ENCODE results near the gene ZNF662.
A peak's percentile ranks its signal among the peaks of the same experiment; 100 is the strongest.

The ZNF662 gene

GRCh38 chr3:42957573-42957972 lies 51.6 kb downstream of the ZNF662 start:
- H3K4me1 ChIP-seq (ENCODE audit: control insufficient read depth, insufficient read depth, low read depth, low read length) = no peaks in the 10 kb centered on the region
- H3K36me3 ChIP-seq (ENCODE audit: control insufficient read depth in 1 of 2, insufficient read depth in 2 of 2, low read depth in 1 of 2, low read length in 2 of 2) = no peaks in the 10 kb centered on the region
- DNase-seq = no peak
- WGBS = no CpG with 5 or more reads among the region's 3 CpGs
- H3K9ac ChIP-seq (ENCODE audit: low read length) = no peak overlapping the region
- H2BK5ac ChIP-seq (ENCODE audit: low read depth, low read length, poor library complexity, severe bottlenecking) = no peak overlapping the region
- H3K9me3 ChIP-seq (ENCODE audit: control insufficient read depth, low read length) = no peaks in the 10 kb centered on the region
- H4K91ac ChIP-seq (ENCODE audit: low read length) = no peak overlapping the region
- H3K4me2 ChIP-seq (ENCODE audit: low read length, poor library complexity, severe bottlenecking) = no peak overlapping the region
- no peak overlapping the region for H3K4me3 ChIP-seq (ENCODE audit: insufficient read depth in 1 of 2, low read depth in 1 of 2, low read length in 2 of 2)
- H3K18ac ChIP-seq (ENCODE audit: low read depth in 1 of 2, low read length in 2 of 2) = no peak overlapping the region
- H4K8ac ChIP-seq (ENCODE audit: low read length) = no peak overlapping the region
- no peak overlapping the region for H2BK120ac ChIP-seq (ENCODE audit: low read depth, low read length)
- no peak overlapping the region for H2AK5ac ChIP-seq (ENCODE audit: low read length, severe bottlenecking)
- no peaks in the 10 kb centered on the region for H3K27me3 ChIP-seq (ENCODE audit: control insufficient read depth in 1 of 2, insufficient read depth in 1 of 2, low read length in 2 of 2)
- no peak overlapping the region for H3K27ac ChIP-seq (ENCODE audit: low read length, poor library complexity, severe bottlenecking)
- no peaks in the 10 kb centered on the region for H3K79me1 ChIP-seq (replicated peaks; ENCODE audit: low read length, poor library complexity, severe bottlenecking)
- no peak overlapping the region for H3K23ac ChIP-seq (ENCODE audit: low read length in 2 of 2)
- H2AFZ ChIP-seq (ENCODE audit: low read depth, low read length) = no peak overlapping the region
- H2BK12ac ChIP-seq (ENCODE audit: low read length in 2 of 2) = no peak overlapping the region
- H3K4ac ChIP-seq (ENCODE audit: low read depth in 1 of 2, low read length in 2 of 2) = no peak overlapping the region
- no peak overlapping the region for H3K14ac ChIP-seq (ENCODE audit: low read length in 2 of 2)
- H2BK15ac ChIP-seq (ENCODE audit: low read depth, poor library complexity, severe bottlenecking) = no peak overlapping the region

GRCh38 chr3:42960282-42960681 lies 54.3 kb downstream of the ZNF662 start:
- no peak overlapping the region for H3K4me3 ChIP-seq (ENCODE audit: insufficient read depth in 1 of 2, low read depth in 1 of 2, low read length in 2 of 2)
- no peaks in the 10 kb centered on the region for H3K4me1 ChIP-seq (ENCODE audit: control insufficient read depth, insufficient read depth, low read depth, low read length)
- no peak overlapping the region for H3K4ac ChIP-seq (ENCODE audit: low read depth in 1 of 2, low read length in 2 of 2)
- no peak overlapping the region for H3K14ac ChIP-seq (ENCODE audit: low read length in 2 of 2)
- H3K23ac ChIP-seq (ENCODE audit: low read length in 2 of 2) = no peak overlapping the region
- no peak overlapping the region for H2BK15ac ChIP-seq (ENCODE audit: low read depth, poor library complexity, severe bottlenecking)
- WGBS = 57% methylated on average over 5 of the region's 5 CpGs
- no peak overlapping the region for H3K27ac ChIP-seq (ENCODE audit: low read length, poor library complexity, severe bottlenecking)
- H3K27me3 ChIP-seq (ENCODE audit: control insufficient read depth in 1 of 2, insufficient read depth in 1 of 2, low read length in 2 of 2) = peaks cover 0 to 5% of the 10 kb centered on the region in 2 experiments
- H3K36me3 ChIP-seq (ENCODE audit: control insufficient read depth in 1 of 2, insufficient read depth in 2 of 2, low read depth in 1 of 2, low read length in 2 of 2) = no peaks in the 10 kb centered on the region
- no peak overlapping the region for H2AFZ ChIP-seq (ENCODE audit: low read depth, low read length)
- H4K8ac ChIP-seq (ENCODE audit: low read length) = no peak overlapping the region
- DNase-seq = peak; percentile 6
- no peak overlapping the region for H2BK12ac ChIP-seq (ENCODE audit: low read length in 2 of 2)
- H3K4me2 ChIP-seq (ENCODE audit: low read length, poor library complexity, severe bottlenecking) = no peak overlapping the region
- no peak overlapping the region for H4K91ac ChIP-seq (ENCODE audit: low read length)
- no peak overlapping the region for H3K18ac ChIP-seq (ENCODE audit: low read depth in 1 of 2, low read length in 2 of 2)
- no peak overlapping the region for H2AK5ac ChIP-seq (ENCODE audit: low read length, severe bottlenecking)
- H3K79me1 ChIP-seq (replicated peaks; ENCODE audit: low read length, poor library complexity, severe bottlenecking) = no peaks in the 10 kb centered on the region
- no peak overlapping the region for H3K9ac ChIP-seq (ENCODE audit: low read length)
- H2BK120ac ChIP-seq (ENCODE audit: low read depth, low read length) = no peak overlapping the region
- H2BK5ac ChIP-seq (ENCODE audit: low read depth, low read length, poor library complexity, severe bottlenecking) = no peak overlapping the region
- no peaks in the 10 kb centered on the region for H3K9me3 ChIP-seq (ENCODE audit: control insufficient read depth, low read length)

GRCh38 chr3:42960786-42961185 lies 54.8 kb downstream of the ZNF662 start:
- Histone ChIP-seq H3K4me1 (ENCODE audit: control insufficient read depth, insufficient read depth, low read depth, low read length) (no peaks in the 10 kb centered on the region), H4K91ac (ENCODE audit: low read length) (no peak overlapping the region), H3K27ac (ENCODE audit: low read length, poor library complexity, severe bottlenecking) (no peak overlapping the region), H2AFZ (ENCODE audit: low read depth, low read length) (no peak overlapping the region), H3K79me1 (replicated peaks; ENCODE audit: low read length, poor library complexity, severe bottlenecking) (no peaks in the 10 kb centered on the region), H2BK15ac (ENCODE audit: low read depth, poor library complexity, severe bottlenecking) (no peak overlapping the region), H3K4me2 (ENCODE audit: low read length, poor library complexity, severe bottlenecking) (no peak overlapping the region), H2BK12ac (ENCODE audit: low read length in 2 of 2) (no peak overlapping the region), H3K27me3 (ENCODE audit: control insufficient read depth in 1 of 2, insufficient read depth in 1 of 2, low read length in 2 of 2) (peaks cover 0 to 5% of the 10 kb centered on the region in 2 experiments), H3K9ac (ENCODE audit: low read length) (no peak overlapping the region), H3K9me3 (ENCODE audit: control insufficient read depth, low read length) (no peaks in the 10 kb centered on the region), H3K18ac (ENCODE audit: low read depth in 1 of 2, low read length in 2 of 2) (no peak overlapping the region), H4K8ac (ENCODE audit: low read length) (no peak overlapping the region), H3K23ac (ENCODE audit: low read length in 2 of 2) (no peak overlapping the region), H3K4ac (ENCODE audit: low read depth in 1 of 2, low read length in 2 of 2) (no peak overlapping the region), H2BK120ac (ENCODE audit: low read depth, low read length) (no peak overlapping the region), H2AK5ac (ENCODE audit: low read length, severe bottlenecking) (no peak overlapping the region), H2BK5ac (ENCODE audit: low read depth, low read length, poor library complexity, severe bottlenecking) (no peak overlapping the region), H3K4me3 (ENCODE audit: insufficient read depth in 1 of 2, low read depth in 1 of 2, low read length in 2 of 2) (no peak overlapping the region), H3K36me3 (ENCODE audit: control insufficient read depth in 1 of 2, insufficient read depth in 2 of 2, low read depth in 1 of 2, low read length in 2 of 2) (no peaks in the 10 kb centered on the region), H3K14ac (ENCODE audit: low read length in 2 of 2) (no peak overlapping the region)
- no peak for DNase-seq
- no CpG with 5 or more reads among the region's 1 CpG for WGBS

- peaks cover 0 to 5% of the 10 kb centered on the region in 2 experiments for H3K27me3 ChIP-seq (ENCODE audit: control insufficient read depth in 1 of 2, insufficient read depth in 1 of 2, low read length in 2 of 2)
- no peak overlapping the region for H2AFZ ChIP-seq (ENCODE audit: low read depth, low read length)
- H4K91ac ChIP-seq (ENCODE audit: low read length) = no peak overlapping the region
- no peak overlapping the region for H3K23ac ChIP-seq (ENCODE audit: low read length in 2 of 2)
- DNase-seq = peak; percentile 57
- H3K4ac ChIP-seq (ENCODE audit: low read depth in 1 of 2, low read length in 2 of 2) = no peak overlapping the region
- H3K9ac ChIP-seq (ENCODE audit: low read length) = no peak overlapping the region
- H2BK120ac ChIP-seq (ENCODE audit: low read depth, low read length) = no peak overlapping the region
- no peak overlapping the region for H2AK5ac ChIP-seq (ENCODE audit: low read length, severe bottlenecking)
- H2BK15ac ChIP-seq (ENCODE audit: low read depth, poor library complexity, severe bottlenecking) = no peak overlapping the region
- no peak overlapping the region for H2BK12ac ChIP-seq (ENCODE audit: low read length in 2 of 2)
- no peak overlapping the region for H3K18ac ChIP-seq (ENCODE audit: low read depth in 1 of 2, low read length in 2 of 2)
- no peaks in the 10 kb centered on the region for H3K4me1 ChIP-seq (ENCODE audit: control insufficient read depth, insufficient read depth, low read depth, low read length)
- 2% methylated on average over 3 of the region's 4 CpGs for WGBS
- H3K36me3 ChIP-seq (ENCODE audit: control insufficient read depth in 1 of 2, insufficient read depth in 2 of 2, low read depth in 1 of 2, low read length in 2 of 2) = no peaks in the 10 kb centered on the region
- no peak overlapping the region for H3K27ac ChIP-seq (ENCODE audit: low read length, poor library complexity, severe bottlenecking)
- no peaks in the 10 kb centered on the region for H3K9me3 ChIP-seq (ENCODE audit: control insufficient read depth, low read length)
- no peak overlapping the region for H2BK5ac ChIP-seq (ENCODE audit: low read depth, low read length, poor library complexity, severe bottlenecking)
- H3K4me2 ChIP-seq (ENCODE audit: low read length, poor library complexity, severe bottlenecking) = no peak overlapping the region
- no peaks in the 10 kb centered on the region for H3K79me1 ChIP-seq (replicated peaks; ENCODE audit: low read length, poor library complexity, severe bottlenecking)
- H3K4me3 ChIP-seq (ENCODE audit: insufficient read depth in 1 of 2, low read depth in 1 of 2, low read length in 2 of 2) = no peak overlapping the region
- no peak overlapping the region for H4K8ac ChIP-seq (ENCODE audit: low read length)
- H3K14ac ChIP-seq (ENCODE audit: low read length in 2 of 2) = no peak overlapping the region
These were observed 55.7 kb downstream of the ZNF662 start for GRCh38 chr3:42961633-42962032.
